NCI-H748 treated with DMSO at 0.1 percent for 48 hours (cell line): ENCODE data around the gene ELMOD1.

ENCODE experiments used
- DNase-seq: peaks from one replicate; lab custom pipeline; 2025; lab: John Stamatoyannopoulos, UW

Gene ELMOD1

DNA sequence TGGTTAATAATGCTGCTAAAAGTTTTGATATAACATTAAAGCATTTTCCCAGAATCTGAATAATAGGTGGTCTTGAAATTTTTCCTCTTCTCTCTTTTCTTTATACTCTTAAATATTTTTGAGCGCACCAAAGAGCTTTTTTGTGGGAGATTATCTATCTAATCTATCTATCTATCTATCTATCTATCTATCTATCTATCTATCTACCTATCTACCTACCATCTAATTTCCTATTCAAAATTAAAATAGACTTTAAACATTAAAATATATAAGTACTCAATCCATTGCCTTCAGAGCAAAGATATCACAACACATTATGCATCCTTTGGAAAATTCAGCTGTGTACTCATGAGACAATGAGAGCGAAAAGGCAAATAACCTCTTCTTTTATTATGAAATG, 55.8 kb downstream of the ELMOD1 start:
- DNase-seq, result no peak

DNA sequence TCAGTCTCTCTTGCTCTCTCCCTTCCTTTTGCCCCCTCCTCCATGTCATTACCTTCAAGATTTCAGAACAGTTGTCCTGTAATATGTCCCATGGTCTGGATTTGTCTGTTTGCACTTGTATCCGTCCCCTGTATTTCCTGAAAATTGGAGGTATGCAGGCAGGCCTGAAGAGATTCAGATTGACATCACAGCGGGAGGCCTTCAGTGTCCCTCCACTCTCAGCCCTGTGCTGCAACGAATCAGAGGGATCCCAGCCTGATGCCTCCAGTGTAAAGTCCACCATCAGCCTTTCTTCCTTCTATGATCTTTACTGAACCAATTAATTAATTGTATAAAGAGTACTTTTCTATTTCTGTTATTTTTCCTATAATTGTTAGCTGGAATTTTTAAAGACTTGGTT, 57.3 kb downstream of the ELMOD1 start:
- no peak for DNase-seq

DNA sequence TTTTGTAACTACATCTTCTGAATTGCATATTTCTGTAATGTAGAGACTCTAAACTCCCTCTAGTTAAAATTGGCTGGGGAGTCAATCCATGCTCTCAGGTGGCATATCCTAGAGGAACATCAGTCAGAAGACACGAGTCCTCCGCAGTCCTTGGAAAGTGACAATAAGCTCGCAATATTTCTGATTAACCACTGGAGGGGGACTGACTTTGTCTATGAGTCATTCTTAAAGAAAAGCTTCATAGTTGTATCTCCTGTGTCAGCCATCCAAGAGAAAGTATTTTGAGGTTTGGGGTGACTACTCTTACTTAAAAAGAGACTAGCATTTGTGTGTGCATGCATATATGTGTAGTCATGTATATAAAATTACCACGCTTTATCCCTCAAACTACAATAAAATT, 60.7 kb downstream of the ELMOD1 start:
- no peak for DNase-seq

DNA sequence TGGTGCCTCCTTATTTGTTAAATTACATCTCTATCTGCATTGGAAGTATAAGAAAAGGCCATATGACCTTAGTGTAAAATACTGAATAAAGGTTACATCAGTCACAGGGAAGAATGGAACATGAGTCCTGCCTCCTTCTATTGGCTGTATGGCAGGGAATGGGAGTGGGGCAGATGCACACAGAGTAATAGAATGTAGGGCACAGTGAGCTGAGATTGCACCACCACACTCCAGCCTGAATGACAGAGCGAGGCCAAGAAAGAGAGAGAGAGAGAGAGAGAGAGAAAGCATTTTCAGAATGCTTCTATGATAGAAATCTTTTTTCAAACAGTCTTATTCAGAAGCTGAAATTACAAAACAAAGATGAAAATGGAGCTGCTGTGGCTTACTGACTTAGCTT, 62.1 kb downstream of the ELMOD1 start:
- no peak for DNase-seq

DNA sequence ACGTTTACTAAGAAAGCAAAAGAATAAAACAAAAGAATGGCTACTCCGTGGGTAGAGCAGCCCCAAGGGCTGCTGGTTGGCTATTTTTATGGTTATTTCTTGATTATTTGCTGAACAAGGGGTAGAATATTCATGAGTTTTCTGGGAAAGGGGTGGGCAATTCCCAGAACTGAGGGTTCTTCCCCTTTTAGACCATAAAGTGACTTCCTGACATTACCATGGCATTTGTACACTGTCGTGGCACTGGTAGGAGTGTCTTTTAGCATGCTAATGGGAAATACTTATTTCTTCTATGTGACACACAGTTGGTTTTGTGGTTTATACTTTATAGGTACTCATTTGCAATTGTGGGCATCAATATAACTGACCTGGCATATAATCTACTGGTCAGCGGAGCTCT, 64.7 kb downstream of the ELMOD1 start:
- DNase-seq, result no peak

DNA sequence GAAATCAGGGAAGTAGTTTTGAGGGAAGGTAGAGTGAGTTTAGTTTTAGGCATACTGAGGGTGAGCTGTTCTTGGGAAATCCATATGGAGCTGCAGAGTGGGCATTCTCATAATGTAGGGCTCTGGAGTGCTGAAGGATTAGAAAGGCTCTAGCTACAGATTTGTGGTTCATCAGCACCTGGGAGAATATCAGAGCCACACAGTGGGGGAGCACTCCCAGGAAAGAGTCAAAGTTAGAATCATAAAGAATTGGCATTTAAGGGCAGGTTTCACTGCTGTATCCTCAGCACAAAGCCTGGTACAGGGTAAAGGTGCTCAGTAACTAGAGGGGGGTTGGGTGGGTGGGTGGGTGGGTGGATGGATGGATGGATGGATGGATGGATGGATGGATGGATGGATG, 68.4 kb downstream of the ELMOD1 start:
- no peak for DNase-seq

DNA sequence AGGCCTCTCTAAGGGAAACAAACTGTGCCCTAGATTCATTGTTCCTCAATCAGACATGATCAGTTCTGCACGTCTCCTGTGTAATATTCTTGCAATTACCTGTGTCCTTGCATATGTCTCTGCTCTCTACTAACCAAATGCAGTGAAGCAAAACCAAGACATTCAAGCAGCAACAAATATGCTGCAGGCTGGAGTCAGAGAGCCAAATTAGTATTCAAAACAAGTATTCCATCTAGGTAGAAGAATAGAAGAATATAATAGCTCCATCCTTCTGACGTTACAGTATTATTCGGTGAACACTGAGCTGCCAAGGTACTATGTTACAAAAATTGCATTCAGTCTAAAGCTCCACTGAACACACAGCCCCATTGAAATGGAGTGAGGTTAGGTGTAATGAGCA, 69.1 kb downstream of the ELMOD1 start:
- DNase-seq, result no peak

DNA sequence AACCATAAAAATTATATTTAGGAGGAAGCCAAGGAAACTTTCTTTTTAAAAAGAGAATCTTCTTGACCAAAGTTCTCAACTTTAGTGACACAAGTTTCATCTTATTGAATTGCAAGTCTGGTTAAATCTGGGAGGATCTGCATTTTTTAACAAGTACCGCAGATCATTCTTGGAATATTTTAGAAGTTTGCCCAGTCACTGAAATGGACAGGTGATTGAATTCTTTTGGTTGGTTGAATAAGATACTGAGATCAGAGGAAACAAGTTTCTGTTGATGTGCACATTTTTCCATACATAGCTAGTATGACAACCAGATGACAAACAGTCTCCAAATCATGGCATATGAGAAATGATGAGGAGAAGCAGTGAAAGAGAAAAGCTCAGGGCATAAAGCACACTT, 70.7 kb downstream of the ELMOD1 start:
- DNase-seq, result no peak

DNA sequence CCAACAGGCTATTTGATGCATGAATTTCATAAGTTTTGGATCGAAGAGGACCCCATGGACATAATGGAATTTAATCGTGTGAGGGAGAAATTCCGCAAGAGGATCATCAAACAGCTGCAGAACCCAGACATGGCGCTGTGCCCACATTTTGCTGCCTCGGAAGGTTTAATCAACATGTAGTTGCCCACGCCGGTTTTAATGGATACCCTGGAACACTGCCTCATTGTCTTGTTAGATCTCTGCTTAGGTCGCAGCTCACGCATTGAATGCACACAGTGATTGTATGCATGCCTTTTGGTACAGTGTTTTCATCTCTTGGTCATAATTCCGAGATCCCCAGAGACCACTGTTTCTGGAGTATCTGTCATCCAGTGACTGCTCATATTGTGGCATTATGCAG, 74.1 kb downstream of the ELMOD1 start:
- DNase-seq, result no peak

DNA sequence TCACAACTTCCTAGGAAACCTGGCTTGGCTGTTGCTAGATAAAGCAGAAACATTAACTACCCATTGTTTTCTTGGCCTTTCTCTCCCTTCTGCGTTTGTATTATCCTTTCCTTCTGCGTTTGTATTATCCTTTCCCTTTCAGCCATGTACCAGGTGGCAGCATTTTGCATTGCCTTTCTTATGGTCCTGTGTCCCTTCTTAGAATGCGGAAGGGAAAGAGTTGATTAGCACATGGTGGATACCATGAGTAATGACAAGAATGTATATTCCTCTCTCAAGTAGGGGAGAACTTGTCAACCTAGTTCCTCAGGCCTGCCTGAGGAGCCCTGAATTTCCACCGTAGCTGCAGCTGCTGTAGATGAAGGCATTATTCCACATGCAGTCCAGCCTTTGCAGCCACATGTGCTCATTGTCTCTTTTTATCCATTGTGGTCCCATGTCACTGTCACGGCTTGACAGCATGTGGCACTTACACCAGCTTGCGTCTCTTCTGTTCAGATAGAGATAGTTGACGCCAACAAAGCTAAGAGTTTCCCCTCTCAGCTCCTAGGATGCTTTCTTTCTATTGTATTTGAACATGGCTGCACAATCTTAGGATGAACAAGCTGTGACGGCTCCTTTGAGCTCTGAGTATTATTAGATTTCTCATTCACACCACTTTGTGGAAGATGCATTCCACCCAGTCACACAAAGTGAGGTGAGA, 76.1 kb downstream of the ELMOD1 start:
- no peak for DNase-seq

DNA sequence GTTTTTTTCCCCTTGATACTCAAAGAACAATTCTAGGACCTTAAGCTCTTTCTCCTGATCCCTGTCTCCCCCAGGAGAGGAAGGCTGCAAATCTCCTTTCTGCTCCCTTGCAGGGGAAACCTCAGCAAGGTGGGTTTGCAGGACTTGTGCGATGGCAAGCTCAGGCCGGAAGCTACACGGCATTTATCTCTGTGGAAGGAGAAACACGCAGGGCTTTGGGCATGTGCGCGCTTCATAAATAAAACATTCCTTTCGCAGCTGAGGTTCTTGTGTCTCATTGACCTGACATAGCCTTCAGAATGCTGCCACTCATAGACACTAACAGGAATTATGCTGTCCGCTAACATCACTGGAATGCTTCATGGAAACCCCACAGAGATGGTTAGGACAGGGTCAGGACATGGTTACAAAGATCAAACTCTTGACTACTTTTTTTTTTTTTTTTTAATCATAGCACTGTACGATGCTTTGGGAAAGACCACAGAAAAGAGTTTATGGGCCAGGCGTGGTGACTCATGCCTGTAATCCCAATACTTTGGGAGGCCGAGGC, 78.3 kb downstream of the ELMOD1 start:
- DNase-seq, result no peak

DNA sequence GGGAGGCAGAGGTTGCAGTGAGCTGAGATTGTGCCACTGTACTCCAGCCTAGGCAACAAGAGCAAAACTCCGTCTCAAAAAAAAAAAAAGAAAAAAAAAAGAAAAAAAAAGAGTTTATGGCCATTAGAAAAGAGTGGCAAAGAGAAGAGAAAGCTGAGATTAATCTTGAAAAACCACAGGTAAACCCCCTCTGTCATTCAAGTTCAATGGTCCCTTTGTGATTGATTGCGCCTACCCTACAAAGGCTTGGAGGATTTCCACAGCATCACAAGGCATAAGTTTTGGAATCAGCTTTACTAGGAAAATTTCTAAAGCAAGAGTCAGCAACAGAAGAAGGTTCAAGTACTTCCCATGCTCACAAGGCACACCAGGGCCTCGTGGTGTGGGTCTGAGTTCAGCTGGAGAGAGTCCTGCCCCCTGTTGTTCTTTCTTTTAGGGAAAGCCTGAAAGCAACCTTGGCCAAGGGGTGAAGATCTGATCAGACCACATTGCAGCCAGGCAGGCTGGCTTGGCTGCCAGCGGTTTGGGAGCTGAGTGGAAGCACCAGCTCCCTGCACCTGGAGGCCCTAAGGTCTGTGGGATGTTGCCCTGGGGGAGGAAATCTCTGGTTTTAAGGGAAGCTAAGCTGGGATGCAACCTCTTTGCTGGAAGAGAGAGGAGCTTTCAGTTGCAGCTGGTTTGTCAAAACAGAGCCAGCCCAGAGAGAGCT, 79.1 kb downstream of the ELMOD1 start:
- DNase-seq, result no peak

DNA sequence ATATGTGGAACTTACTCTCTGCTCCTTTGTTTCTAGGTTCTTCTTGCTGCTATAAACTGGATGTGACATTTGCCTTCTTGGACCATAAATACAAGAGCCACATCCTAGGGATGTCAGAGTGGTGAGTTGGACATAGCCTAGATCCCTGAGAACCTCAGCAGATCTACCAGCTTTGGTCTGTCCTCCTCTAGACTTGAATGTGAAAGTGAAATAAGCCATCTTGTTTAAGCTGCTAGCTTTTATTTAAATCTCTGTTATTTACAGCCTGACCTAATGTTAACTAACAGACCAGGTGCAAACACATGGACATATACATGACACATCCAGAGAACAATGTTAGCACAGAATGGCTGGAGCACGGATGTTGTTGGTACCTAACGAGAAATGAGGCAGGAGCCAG, 85.0 kb downstream of the ELMOD1 start:
- no peak for DNase-seq

DNA sequence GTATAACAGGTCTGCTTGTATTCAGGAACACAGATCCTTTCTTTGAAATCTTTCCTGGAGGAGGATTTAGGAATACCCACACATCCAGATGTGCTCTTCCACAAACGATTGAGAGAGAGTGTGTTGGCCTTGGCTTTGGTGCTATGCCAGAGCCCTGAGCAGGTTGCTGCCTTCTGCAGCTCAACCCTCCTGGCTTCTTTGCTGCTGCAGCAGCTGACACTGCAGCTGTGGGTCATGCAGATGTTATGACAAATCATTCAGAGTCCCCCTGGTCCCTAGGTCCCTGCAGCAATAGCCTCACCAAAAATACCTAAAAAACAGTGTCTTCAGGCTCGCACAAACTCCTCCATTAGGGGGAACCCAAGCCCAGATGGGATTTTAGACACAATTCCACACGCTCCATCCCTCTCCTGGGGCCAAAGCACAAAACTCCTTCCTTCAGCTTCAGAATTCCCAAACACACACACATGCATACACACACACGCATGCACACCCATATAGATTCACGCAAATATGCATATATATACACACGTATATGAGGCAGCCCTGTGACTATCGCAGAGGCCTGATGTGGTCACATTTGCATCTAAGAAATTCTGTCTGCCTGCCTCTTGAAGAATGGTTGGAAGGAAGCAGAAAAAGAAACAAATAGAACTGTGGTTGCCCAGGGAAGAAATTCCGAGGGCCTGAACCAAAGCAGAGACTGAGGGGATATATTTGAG, 85.5 kb downstream of the ELMOD1 start:
- DNase-seq, result no peak

DNA sequence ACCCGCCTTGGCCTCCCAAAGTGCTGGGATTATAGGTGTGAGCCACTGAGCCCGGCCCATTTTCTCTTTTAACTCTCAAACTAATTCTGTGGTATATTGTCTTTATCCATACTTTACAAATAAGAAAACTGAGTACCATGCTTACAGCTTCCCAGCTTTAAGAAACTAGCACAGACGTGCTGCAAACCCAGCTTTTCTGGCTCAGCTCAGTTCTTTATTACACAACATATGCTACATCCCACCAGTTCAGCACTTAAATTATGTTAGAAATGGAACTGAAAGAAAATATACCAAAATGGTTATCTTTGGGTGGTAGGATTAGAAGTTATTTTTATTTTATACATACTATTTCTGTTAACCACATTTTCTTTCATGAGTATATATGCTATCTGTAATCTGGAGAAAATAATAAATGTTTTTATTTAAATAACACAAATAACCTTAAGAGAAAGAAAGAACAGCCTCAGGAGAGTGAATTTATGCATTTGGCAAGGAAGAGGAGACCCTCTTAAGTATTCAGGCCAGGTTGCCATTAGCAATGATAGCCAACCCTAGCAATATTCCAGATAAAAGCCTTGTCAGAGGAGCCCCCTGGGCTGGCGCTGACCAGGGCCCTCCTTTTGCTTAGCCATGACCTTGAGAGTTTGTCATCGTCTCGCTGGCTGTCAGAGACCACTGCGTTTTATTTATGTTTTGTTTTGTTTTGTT, 87.1 kb downstream of the ELMOD1 start:
- DNase-seq, result no peak

DNA sequence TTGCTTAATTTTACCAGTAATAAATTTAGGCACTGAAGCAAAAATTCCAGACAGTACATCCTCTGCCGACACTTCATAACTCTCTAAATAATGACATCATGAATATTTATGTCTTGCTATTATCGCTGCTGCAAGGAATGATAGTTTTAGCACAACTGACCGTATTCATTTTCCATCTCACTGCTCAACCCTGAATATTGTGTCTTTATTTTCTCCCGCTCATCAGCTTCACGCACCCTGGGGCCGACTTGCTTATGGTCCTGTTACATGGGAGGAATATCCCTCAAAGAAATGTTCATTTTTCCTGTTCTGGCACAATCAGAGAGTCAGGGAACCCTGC, 87.7 kb downstream of the ELMOD1 start:
- DNase-seq, result no peak

DNA sequence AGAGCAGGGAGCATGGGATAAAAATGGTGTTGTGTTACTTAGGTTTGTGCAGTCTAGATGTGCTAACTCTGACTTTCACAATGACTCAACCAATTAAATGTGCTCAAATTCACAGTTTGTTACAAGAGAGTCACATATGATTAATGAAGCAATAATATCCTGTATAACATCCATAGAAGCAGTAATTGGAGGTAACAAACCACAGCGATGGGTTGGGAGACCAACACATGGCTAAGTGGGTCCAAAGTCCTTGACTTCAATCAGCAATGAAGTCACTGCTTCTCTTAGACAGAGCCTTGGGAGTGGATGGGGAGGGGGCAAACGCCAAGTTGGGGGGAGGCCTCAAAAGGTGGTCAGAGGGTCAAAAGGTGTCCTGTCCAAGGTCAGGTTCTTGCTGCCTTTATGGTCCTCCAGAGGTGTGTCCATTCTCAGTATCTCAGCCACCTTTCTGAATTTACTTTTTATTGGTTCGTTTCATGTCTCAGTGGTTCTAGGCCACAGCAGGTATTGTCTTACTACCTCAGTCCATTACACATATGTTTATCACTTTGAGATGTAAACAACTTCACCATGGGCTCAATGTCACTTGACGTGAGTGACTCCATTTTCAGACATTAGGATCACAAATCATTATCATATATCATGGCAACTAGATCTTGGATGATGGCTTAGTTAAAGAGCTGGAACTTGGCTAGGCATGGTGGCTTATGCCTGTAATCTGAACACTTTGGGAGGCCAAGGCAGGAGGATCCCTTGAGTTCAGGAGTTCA, 88.5 kb downstream of the ELMOD1 start:
- no peak for DNase-seq

DNA sequence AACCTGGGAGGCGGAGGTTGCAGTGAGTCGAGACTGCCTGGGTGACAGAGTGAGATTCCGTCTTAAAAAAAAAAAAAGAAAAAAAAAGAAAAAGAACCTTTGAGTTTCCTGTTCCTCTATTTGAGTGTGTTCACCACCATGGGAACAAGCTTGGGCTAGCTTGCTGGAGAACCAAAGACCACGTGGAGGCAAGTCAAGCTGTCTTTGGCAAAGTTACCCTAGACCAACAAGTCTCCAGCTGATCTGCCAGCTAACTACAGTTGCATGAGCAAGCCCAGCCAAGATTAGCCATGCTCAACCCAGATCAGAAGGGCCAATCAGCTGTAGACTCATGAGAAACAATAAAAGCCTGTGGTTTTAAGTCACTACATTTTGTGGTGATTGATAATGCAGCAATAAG, 91.2 kb downstream of the ELMOD1 start:
- no peak for DNase-seq

DNA sequence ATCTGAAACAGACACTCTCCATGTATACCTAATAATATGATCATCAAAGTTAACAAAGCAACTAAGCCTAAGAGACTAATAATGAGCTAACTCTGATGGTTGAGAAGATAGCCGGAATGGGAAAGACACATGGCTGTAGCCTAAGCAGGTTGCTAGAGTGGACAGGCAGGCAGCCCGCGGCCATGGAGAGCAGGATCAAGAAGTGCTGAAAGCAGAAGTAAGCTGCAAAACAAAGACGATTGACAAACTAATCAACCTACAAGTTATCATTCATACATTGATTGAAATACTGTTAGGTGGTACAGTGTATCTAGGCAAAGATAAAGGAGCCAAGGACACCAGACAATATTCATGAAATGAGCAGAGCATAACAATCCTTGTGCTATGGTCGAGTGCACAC, 91.6 kb downstream of the ELMOD1 start:
- DNase-seq, result no peak

DNA sequence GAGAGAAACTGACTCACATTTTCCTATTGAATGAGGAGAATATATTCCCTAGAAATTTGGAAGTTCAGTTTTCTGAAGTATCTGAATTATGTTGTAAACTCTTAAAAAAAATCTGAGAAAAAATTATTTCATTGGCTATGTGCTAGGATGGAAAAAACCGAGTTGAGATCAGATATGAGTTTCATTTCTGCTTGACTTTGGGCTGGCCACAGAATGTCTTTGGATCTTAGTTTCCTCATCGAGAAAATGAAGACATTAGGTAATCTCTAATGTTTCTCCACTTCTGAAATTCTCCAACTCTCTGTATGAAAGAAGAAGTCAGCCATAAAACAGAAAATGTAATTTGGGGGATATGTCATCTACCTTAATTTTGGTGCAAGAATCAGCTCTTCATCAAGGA, 92.1 kb downstream of the ELMOD1 start:
- DNase-seq, result no peak

DNA sequence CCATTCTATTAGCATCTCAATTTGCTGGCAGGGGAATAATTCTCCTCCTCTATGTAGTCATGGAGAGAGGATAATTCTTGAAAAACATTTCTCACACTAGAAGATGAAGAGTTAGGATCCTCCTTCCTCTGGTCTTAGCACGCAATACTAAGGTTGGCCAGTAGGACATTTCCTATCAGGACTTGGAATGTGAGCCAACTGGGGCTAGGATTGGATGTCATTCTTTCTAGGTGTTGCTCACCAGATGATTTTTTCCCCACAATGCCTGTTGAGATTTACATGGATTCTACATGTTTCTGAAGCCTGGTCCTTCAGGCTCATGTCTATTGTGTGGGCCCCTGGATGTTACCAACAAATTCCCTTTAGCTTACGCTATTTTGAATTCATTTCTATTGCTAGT, 92.9 kb downstream of the ELMOD1 start:
- DNase-seq, result no peak
